GM12875 (cell line): ENCODE results near the gene EBF4.

Experiments used
- H3K4me3 ChIP-seq: one replicate; pipeline ENCODE4 v1.5.1; 2011; ENCODE audit warnings: low read depth, low read length, control low read depth
- CTCF ChIP-seq: IDR thresholded peaks from 2 replicates; pipeline ENCODE4 v1.5.1; 2011; ENCODE audit warnings: low read depth, mild to moderate bottlenecking, control low read depth, inconsistent platforms, low read length, moderate library complexity, borderline replicate concordance; ENCODE audit not compliant: insufficient read depth

EBF4 gene

GRCh38 chr20:2754424-2754823, 61.8 kb downstream of the EBF4 start:
- no peak for TF ChIP-seq CTCF
- no peak overlapping the region for H3K4me3 ChIP-seq

GRCh38 chr20:2755451-2756055, 63.0 kb downstream of the EBF4 start:
- no peak for TF ChIP-seq CTCF
- H3K4me3 ChIP-seq = no peak overlapping the region

- H3K4me3 ChIP-seq = no peak overlapping the region
- TF ChIP-seq CTCF = peak; percentile 20; the same call in 1 of the 2 replicates
These were observed 63.6 kb downstream of the EBF4 start for GRCh38 chr20:2756056-2756611.

- no peak for TF ChIP-seq CTCF
- no peak overlapping the region for H3K4me3 ChIP-seq
These were observed 64.4 kb downstream of the EBF4 start for GRCh38 chr20:2757001-2757400.

- H3K4me3 ChIP-seq = no peak overlapping the region
- TF ChIP-seq CTCF = no peak
These were observed 65.4 kb downstream of the EBF4 start for GRCh38 chr20:2757969-2758368.

- TF ChIP-seq CTCF = no peak
- H3K4me3 ChIP-seq = no peak overlapping the region
These were observed 66.6 kb downstream of the EBF4 start for GRCh38 chr20:2759143-2759542.

GRCh38 chr20:2759603-2760296, 67.2 kb downstream of the EBF4 start:
- no peak for TF ChIP-seq CTCF
- H3K4me3 ChIP-seq = no peak overlapping the region
